Putamen (tissue), 1 donor: ENCODE data around the gene DYRK3.
A peak's percentile ranks its signal among the peaks of the same experiment; 100 is the strongest.

ENCODE experiments used
- DNase-seq: peaks from one replicate; pipeline ENCODE4 v3.0.0-alpha.2; 2016; ENCODE audit warnings: low spot score

DYRK3 gene

GRCh38 chr1:206661161-206661820 is 26.0 kb downstream of the DYRK3 start:
- no peak for DNase-seq

- DNase-seq, result no peak
Observed at GRCh38 chr1:206662396-206663092, 27.2 kb downstream of the DYRK3 start.

- DNase-seq, result no peak
Observed at GRCh38 chr1:206663362-206663761, 28.0 kb downstream of the DYRK3 start.

- DNase-seq, result no peak
Observed at GRCh38 chr1:206663832-206664652, 28.7 kb downstream of the DYRK3 start.

GRCh38 chr1:206664740-206665139 is 29.4 kb downstream of the DYRK3 start:
- no peak for DNase-seq

GRCh38 chr1:206666031-206666561 is 30.8 kb downstream of the DYRK3 start:
- no peak for DNase-seq

GRCh38 chr1:206666954-206667665 is 31.8 kb downstream of the DYRK3 start:
- DNase-seq, result no peak

- no peak for DNase-seq
Observed at GRCh38 chr1:206668351-206668750, 33.0 kb downstream of the DYRK3 start.

- DNase-seq, result no peak
Observed at GRCh38 chr1:206668874-206669410, 33.6 kb downstream of the DYRK3 start.

DNA sequence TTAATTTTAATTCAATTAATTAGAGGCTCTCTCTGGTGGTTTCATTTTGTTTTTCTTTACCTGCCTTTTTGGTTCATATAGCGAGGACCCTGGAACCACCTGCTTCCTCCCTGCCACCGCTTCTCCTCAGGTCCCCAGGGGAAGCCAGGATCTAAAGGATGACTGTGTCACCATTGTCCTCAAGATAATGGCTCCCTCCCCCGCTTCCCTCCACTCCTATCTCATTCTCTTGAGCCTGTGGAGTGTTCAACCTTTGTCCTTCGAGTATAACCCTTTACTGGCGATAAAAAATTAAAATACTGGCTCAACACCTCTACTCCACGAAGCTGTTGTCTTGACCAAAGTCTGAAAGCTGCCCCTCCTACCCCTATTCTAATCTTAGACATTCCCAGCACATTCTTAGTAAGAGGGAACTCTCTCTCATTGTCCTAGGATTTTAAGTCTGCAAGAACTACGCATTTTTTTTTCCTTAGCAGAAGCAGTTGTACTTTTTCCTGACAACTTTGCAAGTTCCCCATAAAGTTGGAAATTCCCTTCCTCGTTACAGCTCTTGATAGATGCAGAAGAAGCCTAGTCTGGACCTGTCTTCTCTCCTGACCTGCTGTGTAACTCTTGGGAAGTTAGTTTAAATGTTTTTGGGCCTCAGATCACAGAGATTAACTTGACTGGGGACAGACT is 36.8 kb downstream of the DYRK3 start:
- DNase-seq, result no peak

GRCh38 chr1:206672844-206673758 is 37.8 kb downstream of the DYRK3 start:
- no peak for DNase-seq

DNA sequence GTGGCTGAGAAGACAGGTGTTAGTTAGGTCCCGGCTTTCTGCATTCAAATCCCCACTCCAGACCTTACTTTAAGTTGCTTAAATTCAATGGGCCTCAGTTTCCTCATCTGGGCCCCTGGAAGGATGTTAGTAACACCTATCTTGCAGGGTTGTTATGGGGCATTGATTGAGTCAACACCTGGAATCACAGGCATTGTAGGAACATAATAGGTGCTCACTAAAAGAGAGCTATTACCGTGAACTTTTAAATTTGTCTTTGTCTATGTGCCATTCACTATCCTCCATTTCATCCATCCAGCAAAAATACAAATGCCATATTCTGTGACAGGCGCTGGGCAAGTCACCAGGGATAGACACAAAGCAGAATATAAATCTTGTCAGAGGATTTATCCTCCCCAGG is 38.9 kb downstream of the DYRK3 start:
- no peak for DNase-seq

DNA sequence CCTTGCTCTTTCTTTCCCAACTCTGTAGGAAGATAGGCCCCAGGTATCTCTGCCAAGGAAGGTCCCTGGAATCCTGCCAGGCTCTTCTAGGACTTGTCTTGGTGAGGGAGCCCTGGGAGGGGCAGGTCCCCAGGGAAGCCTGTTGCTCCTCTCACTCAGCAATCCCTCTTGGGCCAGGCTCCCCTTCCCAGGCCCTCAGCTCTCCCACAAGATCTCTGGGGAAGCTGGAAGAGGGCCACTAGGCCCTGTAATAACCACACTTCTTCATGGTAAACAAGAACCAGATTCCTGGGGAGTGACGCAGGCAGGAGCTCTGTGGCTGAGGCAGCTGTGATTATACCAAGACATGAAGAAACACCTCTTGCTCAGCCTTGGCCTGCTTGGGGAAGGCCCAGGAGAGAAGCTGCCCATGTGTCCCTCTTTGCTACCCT is 39.4 kb downstream of the DYRK3 start:
- DNase-seq, result no peak

DNA sequence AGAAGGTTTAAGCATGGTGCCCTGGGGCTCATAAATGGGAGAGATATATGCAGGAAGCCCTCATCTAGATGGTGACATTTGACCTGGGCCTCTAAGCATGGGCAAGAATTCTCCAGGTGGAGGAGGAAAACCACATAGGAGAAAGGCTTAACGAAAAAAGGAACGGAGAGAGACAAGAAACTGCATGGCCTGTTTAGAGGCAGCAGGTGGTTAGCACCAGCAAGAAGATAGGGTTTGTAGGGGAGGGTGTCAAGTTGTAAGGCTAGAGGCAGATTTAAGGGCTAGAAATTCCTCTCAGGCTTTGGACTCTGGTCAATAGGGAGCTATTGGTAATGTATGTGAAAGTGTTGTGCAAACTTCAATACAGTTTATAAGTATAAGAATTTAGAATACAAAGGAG is 41.2 kb downstream of the DYRK3 start:
- DNase-seq, result no peak

DNA sequence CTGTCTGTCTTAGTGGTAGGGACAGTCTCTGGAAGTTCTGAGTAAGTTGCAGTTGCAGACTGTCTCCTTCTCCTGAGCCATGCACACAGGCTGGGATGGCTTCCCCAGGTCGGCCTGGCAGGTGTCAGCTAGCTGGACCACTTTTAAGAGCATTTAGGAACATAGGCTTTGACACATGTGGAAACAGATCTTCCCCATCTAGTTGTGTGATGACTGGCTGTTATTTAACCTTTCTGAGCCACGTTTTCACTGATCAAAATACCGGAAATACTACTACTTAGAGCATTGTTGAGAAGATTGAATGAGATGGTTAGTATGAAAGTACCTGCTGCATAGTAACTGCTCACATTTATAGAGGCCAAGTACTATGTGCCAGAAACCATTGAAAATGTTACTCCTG is 43.2 kb downstream of the DYRK3 start:
- DNase-seq, result no peak

- no peak for DNase-seq
Observed at GRCh38 chr1:206679738-206680211, 44.4 kb downstream of the DYRK3 start.

- peak; percentile 55 for DNase-seq
Observed at GRCh38 chr1:206680279-206680678, 44.9 kb downstream of the DYRK3 start.

DNA sequence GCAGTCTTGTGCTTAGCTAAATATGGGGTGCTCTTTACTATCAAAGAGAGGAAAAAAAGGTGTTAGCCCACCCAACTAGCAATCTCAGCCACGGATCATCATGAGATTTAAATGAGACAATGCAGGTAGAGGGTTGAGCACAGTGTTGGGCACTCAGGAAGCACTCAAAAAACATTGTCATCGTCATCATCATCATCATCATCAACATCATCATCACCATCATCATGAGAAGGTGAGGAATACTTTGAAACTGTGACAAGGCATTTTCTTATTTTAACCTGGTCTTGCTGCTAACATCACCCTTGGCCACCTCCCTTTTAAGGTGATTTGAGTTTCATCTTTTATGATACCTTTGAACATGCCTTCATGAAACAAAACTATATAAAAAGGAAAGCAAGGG is 46.0 kb downstream of the DYRK3 start:
- DNase-seq, result no peak

- DNase-seq, result no peak
Observed at GRCh38 chr1:206682111-206682510, 46.8 kb downstream of the DYRK3 start.

GRCh38 chr1:206683313-206683712 is 48.0 kb downstream of the DYRK3 start:
- no peak for DNase-seq
